ENCODE data around the gene SEPTIN5.

DNA sequence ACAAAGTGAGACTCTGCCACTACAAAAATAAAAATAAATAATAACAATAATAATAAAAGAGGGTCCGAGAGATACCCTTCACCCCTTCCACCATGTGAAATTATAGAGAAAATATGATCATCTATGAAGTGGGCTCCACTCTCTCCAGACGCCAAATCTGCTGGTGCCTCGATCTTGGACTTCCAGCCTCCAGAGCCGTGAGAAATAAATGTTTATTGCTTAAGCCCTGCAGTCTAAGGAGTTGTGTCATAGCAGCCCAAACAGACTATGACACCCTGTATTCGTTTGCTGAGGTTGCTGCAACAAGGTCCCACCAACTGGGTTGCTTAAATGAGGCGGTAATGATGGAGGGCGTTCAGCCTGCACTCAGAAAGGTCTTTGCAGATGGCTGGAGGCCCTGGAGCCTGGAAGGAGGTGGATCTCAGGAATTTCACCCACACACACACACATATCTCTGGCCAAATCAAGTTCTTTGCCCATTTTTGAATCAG lies 7.6 kb upstream of the SEPTIN5 start:
- TF ChIP-seq, protein P1, sequence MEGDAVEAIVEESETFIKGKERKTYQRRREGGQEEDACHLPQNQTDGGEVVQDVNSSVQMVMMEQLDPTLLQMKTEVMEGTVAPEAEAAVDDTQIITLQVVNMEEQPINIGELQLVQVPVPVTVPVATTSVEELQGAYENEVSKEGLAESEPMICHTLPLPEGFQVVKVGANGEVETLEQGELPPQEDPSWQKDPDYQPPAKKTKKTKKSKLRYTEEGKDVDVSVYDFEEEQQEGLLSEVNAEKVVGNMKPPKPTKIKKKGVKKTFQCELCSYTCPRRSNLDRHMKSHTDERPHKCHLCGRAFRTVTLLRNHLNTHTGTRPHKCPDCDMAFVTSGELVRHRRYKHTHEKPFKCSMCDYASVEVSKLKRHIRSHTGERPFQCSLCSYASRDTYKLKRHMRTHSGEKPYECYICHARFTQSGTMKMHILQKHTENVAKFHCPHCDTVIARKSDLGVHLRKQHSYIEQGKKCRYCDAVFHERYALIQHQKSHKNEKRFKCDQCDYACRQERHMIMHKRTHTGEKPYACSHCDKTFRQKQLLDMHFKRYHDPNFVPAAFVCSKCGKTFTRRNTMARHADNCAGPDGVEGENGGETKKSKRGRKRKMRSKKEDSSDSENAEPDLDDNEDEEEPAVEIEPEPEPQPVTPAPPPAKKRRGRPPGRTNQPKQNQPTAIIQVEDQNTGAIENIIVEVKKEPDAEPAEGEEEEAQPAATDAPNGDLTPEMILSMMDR (IDR thresholded peaks at IDR 0.05; ENCODE audit: insufficient read depth, low read depth, low read length), result no peak
- TF ChIP-seq EZH2 (IDR thresholded peaks at IDR 0.05; ENCODE audit: insufficient read depth, low read length), result no peak

Measured in astrocyte (in vitro differentiated cells and primary cell).